A673 (cell line): ENCODE measurements around the gene FAM120A.
"Not testable (repeated sequence)": the region's sequence is repeated elsewhere in the genome, so short reads cannot be mapped to it uniquely, and the experiment has no call there.

Experiments
- EZH2 ChIP-seq: fragments of 200-600 bp; sonication (generic); IDR thresholded peaks from 2 replicates; pipeline ENCODE4 v1.6.1; 2017; ENCODE audit warnings: borderline replicate concordance, low read depth, mild to moderate bottlenecking, mixed read lengths, antibody characterized with exemption, low read length; ENCODE audit not compliant: poor library complexity, severe bottlenecking
- TF ChIP-seq, protein P1 (sequence below): fragments of 300-800, 200-600 bp; sonication (generic); conservative IDR thresholded peaks from 2 replicates; pipeline ENCODE4 v1.5.1; 2017; ENCODE audit warnings: low read depth, mild to moderate bottlenecking, antibody characterized with exemption, low read length, moderate library complexity, mixed read lengths

DNA sequence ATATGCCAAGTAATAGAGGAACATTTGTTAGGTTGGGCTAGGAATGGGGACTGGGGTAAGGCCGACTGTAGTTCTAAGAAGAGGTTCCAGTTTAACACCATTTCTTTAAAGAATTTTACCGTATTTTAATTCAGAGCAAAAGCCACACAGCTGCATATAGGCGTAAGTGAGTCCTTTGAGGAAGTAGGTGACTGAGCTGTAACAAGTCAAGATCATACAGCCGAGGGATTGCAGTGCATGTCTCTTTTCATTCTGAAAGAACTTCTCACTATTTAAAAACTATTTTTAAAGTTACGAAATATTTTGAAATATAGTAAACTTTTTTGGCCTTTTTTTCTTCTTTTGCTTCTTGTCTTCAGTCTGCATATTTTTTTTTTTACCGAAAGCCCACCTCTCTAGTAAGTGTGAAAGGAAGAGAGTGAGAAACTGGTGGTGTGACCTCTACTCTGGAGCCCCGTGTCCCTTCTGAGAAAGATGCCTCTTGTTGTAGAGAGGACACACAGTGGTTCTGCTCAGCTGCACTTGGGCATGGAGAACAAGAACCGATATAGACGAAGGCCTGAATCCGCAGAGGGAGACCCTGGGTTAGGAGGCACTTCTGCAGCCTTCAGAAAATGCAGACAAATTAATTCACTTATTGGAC lies 60.8 kb downstream of the FAM120A start:
- not testable (repeated sequence) for TF ChIP-seq EZH2
- TF ChIP-seq, protein P1, sequence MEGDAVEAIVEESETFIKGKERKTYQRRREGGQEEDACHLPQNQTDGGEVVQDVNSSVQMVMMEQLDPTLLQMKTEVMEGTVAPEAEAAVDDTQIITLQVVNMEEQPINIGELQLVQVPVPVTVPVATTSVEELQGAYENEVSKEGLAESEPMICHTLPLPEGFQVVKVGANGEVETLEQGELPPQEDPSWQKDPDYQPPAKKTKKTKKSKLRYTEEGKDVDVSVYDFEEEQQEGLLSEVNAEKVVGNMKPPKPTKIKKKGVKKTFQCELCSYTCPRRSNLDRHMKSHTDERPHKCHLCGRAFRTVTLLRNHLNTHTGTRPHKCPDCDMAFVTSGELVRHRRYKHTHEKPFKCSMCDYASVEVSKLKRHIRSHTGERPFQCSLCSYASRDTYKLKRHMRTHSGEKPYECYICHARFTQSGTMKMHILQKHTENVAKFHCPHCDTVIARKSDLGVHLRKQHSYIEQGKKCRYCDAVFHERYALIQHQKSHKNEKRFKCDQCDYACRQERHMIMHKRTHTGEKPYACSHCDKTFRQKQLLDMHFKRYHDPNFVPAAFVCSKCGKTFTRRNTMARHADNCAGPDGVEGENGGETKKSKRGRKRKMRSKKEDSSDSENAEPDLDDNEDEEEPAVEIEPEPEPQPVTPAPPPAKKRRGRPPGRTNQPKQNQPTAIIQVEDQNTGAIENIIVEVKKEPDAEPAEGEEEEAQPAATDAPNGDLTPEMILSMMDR, result not testable (repeated sequence)
